GM19372 (cell line): ENCODE measurements around the gene ANKMY2.

Experiments used
- ATAC-seq: cut with Tn5 transposase; IDR thresholded peaks from one replicate; pipeline ENCODE4 v1.9.1; 2021; ENCODE audit warnings: mild to moderate bottlenecking, low read depth, moderate library complexity; ENCODE audit not compliant: unreplicated experiment

The ANKMY2 gene

DNA sequence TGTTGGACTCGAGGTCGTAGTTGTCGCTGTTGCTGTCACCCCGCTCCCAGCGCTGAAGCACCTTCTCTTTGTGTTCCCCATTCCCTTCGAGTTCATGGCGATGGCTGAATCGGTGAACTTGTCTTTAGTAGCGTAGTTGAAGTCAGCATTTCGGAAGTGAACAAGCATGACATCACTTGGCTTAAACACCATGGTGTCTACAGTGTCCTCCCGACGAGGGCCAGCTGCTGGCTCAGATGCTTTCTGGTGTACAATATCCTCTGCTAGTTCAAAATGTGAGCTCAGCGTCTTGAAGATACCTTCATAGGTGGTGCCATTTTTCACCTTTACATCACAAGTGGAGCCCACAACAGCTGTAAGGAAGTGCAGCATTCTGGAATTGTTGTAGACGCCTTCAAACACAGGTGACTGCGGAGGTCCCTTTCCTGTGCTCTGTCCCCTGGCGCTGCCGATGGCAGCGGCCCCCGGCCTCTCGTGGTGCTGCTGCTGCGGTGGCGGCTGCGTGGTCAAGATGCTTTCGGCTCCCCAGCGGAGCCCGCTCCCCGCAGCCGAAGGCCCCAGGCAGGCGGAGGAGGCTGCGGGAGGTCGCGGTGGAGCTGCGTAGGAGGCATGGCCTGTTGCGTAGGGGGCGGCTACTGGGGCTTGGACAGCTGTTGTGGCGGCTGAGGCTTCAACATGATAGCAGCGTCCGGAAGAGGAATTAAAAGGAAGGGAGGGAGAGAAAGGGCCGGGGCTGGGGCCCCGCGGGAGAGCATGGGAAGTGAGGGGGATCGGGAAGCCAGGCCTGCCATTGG, 59.3 kb downstream of the ANKMY2 start:
- ATAC-seq, result no peak

DNA sequence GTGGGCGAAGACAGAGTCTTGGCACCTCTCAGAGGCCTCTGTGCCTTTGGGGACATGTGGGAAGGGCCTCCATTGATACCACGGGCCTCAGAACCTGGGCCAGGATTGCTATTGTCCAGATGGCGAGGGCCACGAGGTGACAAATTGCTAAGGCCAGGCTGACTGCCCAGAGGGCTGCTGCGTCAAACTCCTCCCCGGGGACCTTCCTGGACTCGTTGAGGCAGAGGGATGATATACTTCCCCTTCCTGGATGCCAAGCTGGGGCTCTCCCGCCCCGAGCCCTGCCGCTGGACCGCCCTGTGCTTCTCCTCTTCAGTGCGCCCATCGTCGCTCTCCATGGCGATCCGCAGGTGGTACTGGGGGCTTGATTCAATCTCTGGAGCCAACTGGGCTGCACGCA, 60.0 kb downstream of the ANKMY2 start:
- no peak for ATAC-seq

DNA sequence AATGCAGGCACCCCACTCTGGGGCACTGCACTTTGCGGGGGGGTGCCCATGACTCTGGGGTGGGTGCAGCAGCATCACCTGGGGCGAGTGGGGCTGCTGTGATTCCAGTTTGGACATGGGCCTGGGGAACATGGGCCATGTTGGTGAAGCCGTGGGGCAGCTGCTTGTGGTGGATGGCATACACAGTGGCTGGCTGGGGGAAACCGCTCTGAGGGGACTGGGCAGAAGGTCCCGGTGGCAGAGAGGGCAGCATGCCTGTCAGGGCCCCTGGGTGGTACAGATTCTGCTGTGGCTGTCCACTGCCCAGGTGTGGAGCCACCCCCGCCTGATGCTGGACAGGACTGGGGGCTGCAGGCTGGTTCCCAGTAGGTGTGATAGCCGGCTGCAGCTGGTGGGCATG, 61.7 kb downstream of the ANKMY2 start:
- ATAC-seq, result no peak

DNA sequence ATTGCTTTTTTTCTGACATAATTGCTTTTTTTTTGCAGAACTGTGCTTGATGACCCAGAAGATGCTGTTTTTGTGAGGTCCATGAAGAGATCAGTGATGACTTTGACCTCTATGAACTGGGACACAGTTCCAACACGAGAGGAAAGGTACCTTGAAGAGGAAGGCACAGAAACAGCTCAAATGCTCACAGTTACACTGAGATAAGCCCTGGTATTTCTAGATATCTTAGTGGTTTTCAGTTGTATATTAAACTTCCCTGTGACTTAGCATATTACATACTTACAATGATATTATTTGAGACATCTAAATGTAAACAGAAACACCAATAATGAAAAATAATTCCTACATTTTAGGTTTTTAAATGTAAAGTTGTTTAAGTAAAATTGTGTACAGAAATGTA, 64.3 kb downstream of the ANKMY2 start:
- ATAC-seq, result no peak

DNA sequence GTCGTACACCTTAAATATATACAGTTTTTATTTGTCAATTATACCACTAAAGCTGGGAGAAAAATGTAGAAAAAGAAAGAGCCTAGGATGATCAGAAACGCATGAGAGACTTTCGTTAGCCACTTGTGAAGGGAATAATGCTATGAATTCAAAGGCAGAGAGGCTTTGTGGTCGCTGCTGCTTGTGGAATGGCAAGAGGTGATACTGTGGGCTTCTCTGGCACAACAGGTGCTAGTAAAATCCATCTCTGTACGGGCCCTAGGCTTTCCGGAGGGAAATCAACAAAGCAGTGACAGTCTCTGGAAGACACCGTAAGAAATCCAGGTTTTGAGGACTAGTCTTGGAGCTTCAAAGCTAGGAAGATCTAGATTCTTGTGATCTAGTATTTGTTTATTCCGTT, 66.3 kb downstream of the ANKMY2 start:
- ATAC-seq, result no peak

DNA sequence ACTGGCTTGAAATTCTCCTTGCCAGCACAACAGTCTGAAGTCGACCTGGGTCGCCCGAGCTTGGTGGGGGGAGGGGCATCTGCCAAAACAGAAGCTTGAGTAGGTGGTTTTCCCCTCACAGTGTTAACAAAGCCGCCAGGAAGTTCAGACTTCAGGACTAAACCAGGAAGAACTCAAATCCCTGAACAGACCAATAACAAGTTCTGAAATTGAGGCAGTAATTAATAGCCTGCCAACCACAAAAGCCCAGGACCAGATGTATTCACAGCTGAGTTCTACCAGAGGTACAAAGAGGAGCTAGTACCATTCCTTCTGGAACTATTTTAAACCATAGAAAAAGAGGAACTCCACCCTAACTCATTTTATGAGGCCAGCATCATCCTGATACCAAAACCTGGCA, 73.6 kb downstream of the ANKMY2 start:
- ATAC-seq, result no peak

DNA sequence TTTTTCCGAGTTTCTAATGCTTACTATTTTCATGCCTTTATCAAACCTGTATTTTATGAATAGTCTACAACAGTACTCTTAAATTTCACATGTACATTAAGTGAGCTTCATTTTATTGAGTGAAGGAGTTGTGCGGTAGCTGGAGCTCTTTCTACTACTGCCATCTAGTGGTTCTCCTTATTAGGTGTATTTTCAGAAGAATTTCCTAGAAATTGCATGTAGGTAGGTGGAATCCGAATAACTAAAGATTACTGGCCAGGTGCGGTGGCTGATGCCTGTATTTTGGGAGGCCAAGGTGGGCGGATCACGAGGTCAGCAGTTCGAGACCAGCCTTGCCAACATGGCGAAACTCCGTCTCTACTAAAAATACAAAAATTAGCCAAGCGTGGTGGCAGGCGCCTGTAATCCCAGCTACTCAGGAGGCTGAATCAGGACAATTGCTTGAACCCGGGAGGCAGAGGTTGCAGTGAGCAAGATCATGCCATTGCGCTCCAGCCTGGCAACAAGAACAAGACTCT, 80.6 kb downstream of the ANKMY2 start:
- ATAC-seq, result no peak

DNA sequence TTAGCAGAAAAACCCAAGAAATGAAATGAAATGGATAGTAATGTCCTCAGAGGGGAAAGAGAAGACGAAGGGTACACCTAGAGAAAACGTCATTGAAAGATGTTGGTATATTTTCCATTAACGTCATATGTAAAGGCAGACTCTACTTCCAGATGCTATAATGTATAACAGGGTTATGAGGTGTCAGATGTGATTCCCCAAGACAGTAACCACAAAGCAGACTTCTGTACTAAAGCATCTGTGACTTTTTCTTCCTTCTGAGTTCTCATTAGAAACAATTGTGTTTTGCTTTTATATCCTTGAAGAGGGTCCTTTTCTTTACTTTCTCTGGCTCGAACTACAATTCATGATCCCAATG, 81.6 kb downstream of the ANKMY2 start:
- ATAC-seq, result no peak

DNA sequence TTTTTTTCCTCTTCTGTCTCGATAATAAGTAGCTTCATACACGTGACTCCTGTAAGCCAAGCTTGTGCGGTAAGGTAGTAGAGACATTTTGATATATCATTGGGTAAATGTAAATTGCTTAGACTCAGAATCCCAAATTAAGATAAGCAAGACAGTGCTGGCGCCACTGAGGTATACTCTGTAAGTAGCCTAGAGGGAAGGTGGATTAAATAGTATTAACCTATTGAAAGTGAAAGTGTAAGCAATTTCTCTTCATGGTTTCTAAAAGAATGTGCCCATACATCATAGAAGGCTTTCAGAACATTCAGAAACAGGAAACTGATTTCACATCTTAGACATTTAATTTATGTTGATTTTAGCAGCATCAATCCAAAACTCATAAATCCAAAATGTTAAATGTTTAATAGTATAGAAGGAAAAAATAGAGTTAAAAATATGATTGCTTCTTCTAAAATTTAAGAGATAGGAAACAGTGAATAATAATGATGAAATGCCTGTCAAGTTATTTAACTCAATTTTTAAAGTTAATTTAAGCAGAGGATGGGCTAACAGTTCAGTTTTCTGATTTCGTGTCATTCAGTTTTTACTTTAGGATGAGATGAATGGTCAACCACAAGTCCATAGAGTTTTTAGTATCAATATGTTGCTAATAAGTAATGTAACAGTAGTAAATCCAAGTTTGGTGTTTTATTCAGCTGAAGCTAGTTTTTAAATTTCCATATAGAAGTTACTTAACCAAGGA, 82.1 kb downstream of the ANKMY2 start:
- ATAC-seq, result peak; percentile 69

DNA sequence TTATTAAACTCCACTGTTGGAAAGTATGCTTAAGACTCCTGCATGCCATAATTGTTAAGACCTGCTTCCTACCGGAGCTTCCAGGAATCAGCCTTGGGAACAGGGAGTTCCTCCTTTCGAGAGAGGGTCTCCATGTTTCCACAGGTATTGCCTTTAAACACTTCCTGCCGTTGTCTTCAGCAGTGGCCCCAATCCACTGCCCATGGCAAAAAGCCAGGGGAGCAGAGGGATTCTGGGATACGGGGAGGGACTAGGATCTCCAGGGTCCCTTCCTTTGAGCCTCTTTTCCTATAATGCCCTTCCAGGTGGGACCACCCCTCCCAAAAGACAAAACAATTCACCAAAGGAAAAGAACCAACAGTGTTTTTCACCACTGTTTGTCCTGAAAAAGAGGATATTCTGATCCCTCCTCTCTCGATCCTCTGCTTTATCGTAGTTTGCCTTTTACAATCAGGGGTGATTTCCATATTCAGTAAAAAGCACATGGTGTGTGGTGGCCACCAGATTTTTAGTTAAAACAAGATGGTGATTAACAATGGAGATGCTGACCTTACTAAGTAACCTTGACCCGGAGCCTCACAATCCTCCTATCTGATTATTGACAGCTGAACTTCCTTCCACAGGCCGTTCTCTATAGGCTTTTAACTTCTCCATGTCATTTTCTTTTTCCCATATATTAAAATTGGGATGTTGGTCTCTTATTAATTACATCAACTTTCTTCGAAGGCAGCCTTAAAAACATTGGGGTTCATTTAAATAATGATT, 82.9 kb downstream of the ANKMY2 start:
- no peak for ATAC-seq

DNA sequence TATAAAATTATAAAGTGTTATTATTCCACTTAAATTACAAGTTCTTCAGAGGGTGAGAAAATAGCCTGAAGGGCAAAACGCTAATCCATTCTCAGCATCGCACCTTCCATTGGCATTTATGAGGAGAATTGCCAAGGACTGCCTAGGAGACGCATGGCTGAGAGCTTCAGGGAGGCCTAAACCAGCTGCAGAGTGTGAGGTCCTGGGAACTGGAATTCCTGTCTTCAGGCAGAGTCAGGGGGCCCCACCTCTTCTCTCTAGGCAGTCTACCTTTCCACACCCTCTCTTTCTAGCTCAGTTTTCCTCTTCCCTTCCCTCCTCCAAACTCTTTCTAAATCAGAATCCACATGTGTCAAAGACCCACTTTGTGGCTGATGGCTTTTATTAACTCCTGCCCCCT, 83.6 kb downstream of the ANKMY2 start:
- ATAC-seq, result no peak

DNA sequence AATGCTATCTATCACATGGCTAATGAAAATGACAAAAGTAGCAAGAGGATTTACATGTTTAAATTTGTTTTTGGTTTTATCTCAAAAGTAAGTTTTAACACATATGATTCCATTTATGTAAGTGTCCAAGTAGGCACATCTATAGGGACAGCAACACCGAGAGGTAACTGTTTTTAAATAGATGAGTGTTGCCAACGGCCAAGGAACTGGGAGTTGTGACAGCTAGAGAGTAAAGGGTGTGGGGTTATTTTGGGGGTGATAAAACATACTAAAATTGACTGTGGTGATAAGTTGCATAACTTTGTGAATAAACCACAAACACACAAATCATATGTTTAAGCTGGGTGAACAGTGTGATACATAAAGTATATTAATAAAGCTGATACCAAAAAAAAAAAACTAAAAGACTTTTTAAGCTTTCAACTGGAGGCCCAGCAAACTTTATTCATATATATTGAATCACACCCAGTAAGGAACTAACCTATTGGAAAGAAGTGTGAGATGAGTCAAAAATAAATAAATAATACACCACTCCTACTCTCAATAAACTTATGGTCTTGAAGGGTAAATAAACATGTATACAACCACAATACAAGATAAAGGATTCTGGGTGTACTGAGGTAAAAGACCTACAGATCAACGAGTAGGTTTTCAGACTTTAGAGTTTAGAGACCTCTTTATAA, 85.9 kb downstream of the ANKMY2 start:
- ATAC-seq, result no peak

DNA sequence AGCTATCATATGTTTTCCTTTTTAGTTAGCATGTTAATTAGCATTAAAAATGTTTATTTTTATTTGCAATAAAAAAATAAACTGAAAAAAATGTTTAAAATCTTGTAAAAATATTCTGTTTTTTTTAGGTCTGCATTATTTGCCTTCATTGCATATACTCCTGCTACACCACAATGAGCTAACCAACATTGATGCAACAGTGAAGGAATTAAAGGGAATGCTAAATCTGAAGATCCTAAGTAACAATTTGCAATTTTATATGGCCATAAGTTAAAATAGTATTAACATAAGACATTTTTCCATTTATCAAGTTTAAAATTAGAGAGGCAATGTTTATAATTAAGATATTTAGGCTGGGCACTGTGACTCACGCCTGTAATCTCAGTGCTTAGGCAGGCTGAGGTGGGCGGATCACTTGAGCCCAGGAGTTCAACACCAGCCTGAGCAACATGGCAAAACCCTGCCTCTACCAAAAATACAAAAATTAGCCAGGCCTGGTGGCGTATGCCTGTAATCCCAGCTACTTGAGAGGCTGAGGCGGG, 86.7 kb downstream of the ANKMY2 start:
- no peak for ATAC-seq

DNA sequence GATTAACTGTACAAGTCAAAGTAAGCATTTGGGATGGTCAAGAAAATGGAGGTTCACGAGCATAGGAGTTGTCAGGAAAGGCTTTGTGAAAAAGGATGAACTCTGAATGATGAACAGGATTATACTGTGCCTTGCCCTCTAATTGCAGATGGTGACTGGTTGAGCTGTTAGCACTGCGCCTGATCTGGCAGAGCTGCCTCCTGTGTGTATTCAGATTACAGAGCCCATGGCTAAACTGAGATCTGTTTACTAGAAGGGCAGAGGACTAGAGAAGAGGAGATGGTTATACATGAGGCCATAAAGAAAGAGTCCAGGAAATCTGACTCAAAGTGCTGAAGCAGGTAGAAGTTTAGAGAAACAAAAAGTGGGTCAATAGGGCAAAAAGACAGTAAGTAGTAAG, 89.2 kb downstream of the ANKMY2 start:
- ATAC-seq, result no peak

DNA sequence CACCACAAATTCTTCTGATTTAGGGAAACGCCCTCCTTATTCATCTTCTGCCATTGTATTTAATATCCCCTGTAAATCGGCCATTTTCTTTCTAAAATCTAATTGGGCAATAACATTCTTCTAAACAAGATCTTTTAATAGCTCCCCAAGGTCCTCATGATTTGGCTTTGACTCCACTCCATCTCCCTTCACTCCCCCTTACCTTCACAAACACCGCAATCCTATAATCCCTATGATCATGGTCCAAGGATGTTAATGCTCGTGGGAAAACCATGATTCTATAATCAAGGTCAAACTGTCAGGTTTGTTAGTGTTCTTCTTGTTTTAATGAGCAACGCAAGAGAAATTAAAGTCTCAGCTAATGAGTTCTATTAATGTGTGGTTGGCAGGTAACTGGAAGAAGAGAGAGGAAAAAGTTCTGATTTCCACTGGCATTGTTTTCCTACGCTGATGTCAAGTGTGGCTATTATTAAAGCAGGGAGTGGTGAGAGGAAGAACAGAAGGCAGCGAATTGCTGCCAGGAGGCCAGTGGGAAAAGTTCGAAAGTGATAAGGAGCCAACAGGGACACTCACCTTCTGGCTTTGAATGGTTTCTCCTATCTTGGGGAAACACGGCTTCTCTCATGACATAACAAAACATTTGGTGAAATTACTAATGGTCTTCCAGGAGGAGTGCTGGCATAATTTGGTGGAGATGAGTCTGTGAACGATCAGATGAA, 90.9 kb downstream of the ANKMY2 start:
- no peak for ATAC-seq

DNA sequence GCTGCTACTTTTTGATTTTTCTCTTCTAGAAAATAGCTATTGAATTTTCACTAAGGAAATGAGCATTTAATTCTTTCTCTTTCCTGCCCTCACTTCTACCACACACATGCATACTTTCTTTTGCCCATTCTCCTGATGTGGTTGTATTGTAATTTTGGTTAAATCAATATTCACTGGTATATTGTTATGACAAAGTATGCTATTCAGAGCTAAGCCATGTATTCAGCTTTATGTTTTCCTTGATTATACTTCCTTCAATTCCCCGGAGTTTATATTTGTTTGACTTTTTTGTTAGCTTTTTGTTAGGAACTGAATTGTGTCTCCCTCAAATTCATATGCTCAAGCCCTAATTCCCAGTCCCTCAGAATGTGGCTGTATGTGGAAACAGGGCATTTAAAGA, 94.9 kb downstream of the ANKMY2 start:
- ATAC-seq, result no peak
